OCI-LY7 (cell line): ENCODE measurements around the gene PAPLN. TPM values are rescaled to one million over a fixed set of nuclear protein-coding genes. Genes with fewer than 3 reads are reported as not detected.

Experiments used
- BruUV-seq: library from RNA; stranded (reverse); fragments of 400-500 nt; replicated peaks from 2 replicates; lab custom pipeline; 2021; lab: Mats Ljungman, UMichigan
- CTCF ChIA-PET: fragments of 300-600 bp; sonication (Branson Sonifier 250); formaldehyde crosslinking; loops from one replicate; lab custom pipeline; 2022; ENCODE audit warnings: antibody characterized with exemption; ENCODE audit not compliant: unreplicated experiment; lab: Charles Lee
- POLR2A ChIA-PET: fragments of 300-600 bp; sonication (Branson Sonifier 250); formaldehyde crosslinking; loops from one replicate; lab custom pipeline; 2022; ENCODE audit warnings: antibody characterized with exemption; lab: Charles Lee
- DNase-seq: peaks from one replicate; pipeline ENCODE4 v3.0.0-alpha.2; 2015; ENCODE audit warnings: low spot score
- H2AFZ ChIP-seq: fragments of 200-600 bp; sonication (generic), shearing (Covaris generic); 2 replicates; pipeline ENCODE4 v1.6.1; 2014; ENCODE audit warnings: mild to moderate bottlenecking, antibody characterized with exemption, low read length, moderate library complexity
- H3K27ac ChIP-seq: fragments of 200-600 bp; sonication (generic); 2 replicates; pipeline ENCODE4 v1.5.1; 2014; ENCODE audit warnings: mixed run types, low read depth, mild to moderate bottlenecking, moderate library complexity, low read length, inconsistent platforms; ENCODE audit not compliant: poor library complexity, severe bottlenecking
- H3K36me3 ChIP-seq: fragments of 200-600 bp; sonication (generic); 2 replicates; pipeline ENCODE4 v1.6.1; 2014; ENCODE audit warnings: mild to moderate bottlenecking, antibody characterized with exemption, low read length, moderate library complexity, mixed read lengths; ENCODE audit not compliant: insufficient read depth
- H3K4me1 ChIP-seq: fragments of 200-600 bp; sonication (generic); 2 replicates; pipeline ENCODE4 v1.5.1; 2014; ENCODE audit warnings: mild to moderate bottlenecking, low read length; ENCODE audit not compliant: insufficient read depth, poor library complexity, severe bottlenecking
- H3K4me2 ChIP-seq: fragments of 200-600 bp; sonication (generic); 2 replicates; pipeline ENCODE4 v1.6.1; 2014; ENCODE audit warnings: mild to moderate bottlenecking, low read length
- H3K4me3 ChIP-seq: fragments of 200-600 bp; sonication (generic); 2 replicates; pipeline ENCODE4 v1.5.1; 2014; ENCODE audit warnings: mild to moderate bottlenecking, low read depth, low read length; ENCODE audit not compliant: poor library complexity, severe bottlenecking
- H3K79me2 ChIP-seq: fragments of 200-600 bp; sonication (generic); 2 replicates; pipeline ENCODE4 v1.6.1; 2016; ENCODE audit warnings: low read depth, mild to moderate bottlenecking, low read length, moderate library complexity, mixed read lengths; ENCODE audit not compliant: insufficient read depth
- H3K9me2 ChIP-seq: fragments of 200-600 bp; sonication (generic); 2 replicates; pipeline ENCODE4 v1.6.1; 2016; ENCODE audit warnings: mild to moderate bottlenecking, low read length, mixed read lengths; ENCODE audit not compliant: insufficient read depth
- H3K9me3 ChIP-seq: fragments of 200-600 bp; sonication (generic); 2 replicates; pipeline ENCODE4 v1.6.1; 2014; ENCODE audit warnings: mild to moderate bottlenecking, mixed run types, low read length, mixed read lengths
- H4K20me1 ChIP-seq: fragments of 200-600 bp; sonication (generic); 2 replicates; pipeline ENCODE4 v1.6.1; 2014; ENCODE audit warnings: mild to moderate bottlenecking, antibody characterized with exemption, low read length, moderate library complexity, mixed read lengths; ENCODE audit not compliant: insufficient read depth
- EZH2phosphoT487 ChIP-seq: fragments of 200-600 bp; sonication (generic); IDR thresholded peaks from 2 replicates; pipeline ENCODE4 v1.6.1; 2018; ENCODE audit warnings: low read depth, borderline replicate concordance, mild to moderate bottlenecking, mixed run types, antibody characterized with exemption, low read length, moderate library complexity, mixed read lengths
- intact Hi-C: fragments of 100-400 bp; cut with micrococcal nuclease; formaldehyde crosslinking; loops from one replicate; pipeline ENCODE4 v1.10.0; 2022; ENCODE audit not compliant: unreplicated experiment
- small RNA-seq: library from RNA; depleted of rRNA; stranded (forward); fragments of <200 nt; gene quantifications from one replicate; pipeline ENCODE3, GENCODE V24; 2014
- total RNA-seq, 2 experiments: library from RNA; depleted of rRNA in 1 of 2; stranded (reverse); fragments of >200 nt in 1 of 2; shearing (Covaris generic) in 1 of 2; gene quantifications; 2 replicates each; pipeline ENCODE4 v1.2.3, GENCODE V29; 2014 to 2022
- TF ChIP-seq, protein P1 (sequence below): fragments of 200-600 bp; sonication (generic); conservative IDR thresholded peaks from 2 replicates; pipeline ENCODE4 v1.5.1; 2014; ENCODE audit warnings: mild to moderate bottlenecking, antibody characterized with exemption, low read length, moderate library complexity, mixed read lengths

The PAPLN gene
- total RNA-seq, 2 experiments from 2014 or later, result 4.0 to 9.0 TPM

DNA sequence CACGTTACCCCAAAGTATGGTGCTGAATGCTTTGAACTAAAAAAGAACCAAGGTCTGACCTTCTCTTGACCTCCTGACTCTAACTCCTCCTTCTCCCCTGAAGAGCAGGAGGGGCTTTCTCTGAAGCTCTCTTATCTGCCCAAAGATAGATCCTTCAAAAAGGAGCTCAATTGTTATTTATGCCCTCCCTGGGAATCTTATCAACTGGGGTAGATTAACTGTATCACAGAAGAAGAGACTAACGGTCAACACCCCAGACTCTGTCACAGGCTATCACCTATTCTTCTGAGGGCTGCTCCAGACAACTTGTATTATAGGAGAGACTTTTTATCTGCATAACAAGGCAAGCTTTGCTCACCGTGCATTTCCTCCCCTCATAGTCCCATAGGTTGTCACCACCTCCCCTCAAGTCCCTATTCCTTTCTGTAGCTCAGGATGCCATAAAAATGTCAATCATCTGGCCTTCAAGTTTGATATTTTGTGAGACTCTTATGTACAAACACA, 86.6 kb downstream of the PAPLN start:
- no TSS peak for BruUV-seq
- Histone ChIP-seq H3K4me1 (peaks cover 10% of the 10 kb centered on the region), H3K27ac (no peak overlapping the region), H3K36me3 (no peaks in the 10 kb centered on the region), H4K20me1 (no peaks in the 10 kb centered on the region), H3K9me2 (no peaks in the 10 kb centered on the region), H3K4me3 (no peak overlapping the region), H3K9me3 (no peaks in the 10 kb centered on the region), H3K79me2 (no peaks in the 10 kb centered on the region), H3K4me2 (no peak overlapping the region), H2AFZ (no peak overlapping the region)
- ChIA-PET POLR2A (interaction anchor here (0.8 to 1.3 kb wide), 3 partner anchors 10 to 91 kb away, joined by 3 to 4 read pairs (median 4); no protein-coding TSS in a partner anchor), CTCF (no interaction called here)
- DNase-seq, result no peak
- TF ChIP-seq EZH2phosphoT487, result no peak
- TF ChIP-seq, protein P1, sequence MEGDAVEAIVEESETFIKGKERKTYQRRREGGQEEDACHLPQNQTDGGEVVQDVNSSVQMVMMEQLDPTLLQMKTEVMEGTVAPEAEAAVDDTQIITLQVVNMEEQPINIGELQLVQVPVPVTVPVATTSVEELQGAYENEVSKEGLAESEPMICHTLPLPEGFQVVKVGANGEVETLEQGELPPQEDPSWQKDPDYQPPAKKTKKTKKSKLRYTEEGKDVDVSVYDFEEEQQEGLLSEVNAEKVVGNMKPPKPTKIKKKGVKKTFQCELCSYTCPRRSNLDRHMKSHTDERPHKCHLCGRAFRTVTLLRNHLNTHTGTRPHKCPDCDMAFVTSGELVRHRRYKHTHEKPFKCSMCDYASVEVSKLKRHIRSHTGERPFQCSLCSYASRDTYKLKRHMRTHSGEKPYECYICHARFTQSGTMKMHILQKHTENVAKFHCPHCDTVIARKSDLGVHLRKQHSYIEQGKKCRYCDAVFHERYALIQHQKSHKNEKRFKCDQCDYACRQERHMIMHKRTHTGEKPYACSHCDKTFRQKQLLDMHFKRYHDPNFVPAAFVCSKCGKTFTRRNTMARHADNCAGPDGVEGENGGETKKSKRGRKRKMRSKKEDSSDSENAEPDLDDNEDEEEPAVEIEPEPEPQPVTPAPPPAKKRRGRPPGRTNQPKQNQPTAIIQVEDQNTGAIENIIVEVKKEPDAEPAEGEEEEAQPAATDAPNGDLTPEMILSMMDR, result no peak
- intact Hi-C loops, result loop anchor here (5.0 kb wide), 1 partner anchor 33 kb away; no protein-coding TSS in a partner anchor

Small RNA genes within 50 kb of the gene (small RNA-seq; reads per million reads assigned to genes)
- gene AC004858.1, result not detected
- not detected for gene RNU6-419P

Other genes starting within 250 kb of the PAPLN start
- gene ZFYVE1, start 210.4 kb upstream of the PAPLN start, total RNA-seq (2014; rRNA removed; shearing (Covaris generic)), result 8.1 and 11.5 TPM in 2 replicates
- 14.3 and 15.1 TPM in 2 replicates for gene ZFYVE1, start 210.4 kb upstream of the PAPLN start, total RNA-seq (2022)
- 60.1 and 70.5 TPM in 2 replicates for gene RBM25, start 179.0 kb upstream of the PAPLN start, total RNA-seq (2014; rRNA removed; shearing (Covaris generic))
- 119 and 120 TPM in 2 replicates for gene RBM25, start 179.0 kb upstream of the PAPLN start, total RNA-seq (2022)
- 16.9 and 28.0 TPM in 2 replicates for gene PSEN1, start 101.0 kb upstream of the PAPLN start, total RNA-seq (2014; rRNA removed; shearing (Covaris generic))
- 24.4 and 25.9 TPM in 2 replicates for gene PSEN1, start 101.0 kb upstream of the PAPLN start, total RNA-seq (2022)
- 17.1 and 18.6 TPM in 2 replicates for gene NUMB, start 221.0 kb downstream of the PAPLN start, total RNA-seq (2014; rRNA removed; shearing (Covaris generic))
- gene NUMB, start 221.0 kb downstream of the PAPLN start, total RNA-seq (2022), result 81.1 and 87.8 TPM in 2 replicates